Endothelial cell (in vitro differentiated cells): Measurements from ENCODE around the gene THUMPD1. TPM values are rescaled to one million over a fixed set of nuclear protein-coding genes. Genes with fewer than 3 reads are reported as not detected.

ENCODE experiments used
- DNase-seq: peaks from one replicate; pipeline ENCODE4 v3.0.0; 2021; ENCODE audit warnings: low spot score
- H3K27ac Mint-ChIP-seq: one replicate; pipeline ENCODE4 v1.8.0; 2021; ENCODE audit warnings: mixed read lengths, inconsistent platforms; ENCODE audit not compliant: unreplicated experiment
- H3K27me3 Mint-ChIP-seq: one replicate; pipeline ENCODE4 v1.8.0; 2021; ENCODE audit warnings: mild to moderate bottlenecking, moderate library complexity, mixed read lengths, inconsistent platforms; ENCODE audit not compliant: unreplicated experiment
- H3K36me3 Mint-ChIP-seq: one replicate; pipeline ENCODE4 v1.8.0; 2021; ENCODE audit warnings: mild to moderate bottlenecking, low read depth, mixed read lengths, inconsistent platforms; ENCODE audit not compliant: unreplicated experiment
- H3K4me1 Mint-ChIP-seq: one replicate; pipeline ENCODE4 v1.8.0; 2021; ENCODE audit warnings: mild to moderate bottlenecking, mixed read lengths, inconsistent platforms; ENCODE audit not compliant: unreplicated experiment
- H3K4me3 Mint-ChIP-seq: one replicate; pipeline ENCODE4 v1.8.0; 2021; ENCODE audit warnings: mild to moderate bottlenecking, mixed read lengths, inconsistent platforms; ENCODE audit not compliant: unreplicated experiment
- H3K9me3 Mint-ChIP-seq: one replicate; pipeline ENCODE4 v1.8.0; 2021; ENCODE audit warnings: mixed read lengths, inconsistent platforms; ENCODE audit not compliant: unreplicated experiment
- total RNA-seq: library from RNA; stranded (reverse); fragmentation: NEBNext Ultra II Directional; extraction: Animal tissue kit (Norgen Biotek cat#: 25700); gene quantifications from one replicate; pipeline ENCODE4 v1.2.1, GENCODE V29; 2021; ENCODE audit not compliant: unreplicated experiment
- TF ChIP-seq, protein P1 (sequence below): fragments of 200-600 bp; sonication (generic); IDR thresholded peaks from one replicate; pipeline ENCODE4 v1.5.0; 2021; ENCODE audit warnings: antibody characterized with exemption; ENCODE audit not compliant: unreplicated experiment

Gene THUMPD1
- total RNA-seq, 1 donor from 2014 or later, result 32.2 TPM

DNA sequence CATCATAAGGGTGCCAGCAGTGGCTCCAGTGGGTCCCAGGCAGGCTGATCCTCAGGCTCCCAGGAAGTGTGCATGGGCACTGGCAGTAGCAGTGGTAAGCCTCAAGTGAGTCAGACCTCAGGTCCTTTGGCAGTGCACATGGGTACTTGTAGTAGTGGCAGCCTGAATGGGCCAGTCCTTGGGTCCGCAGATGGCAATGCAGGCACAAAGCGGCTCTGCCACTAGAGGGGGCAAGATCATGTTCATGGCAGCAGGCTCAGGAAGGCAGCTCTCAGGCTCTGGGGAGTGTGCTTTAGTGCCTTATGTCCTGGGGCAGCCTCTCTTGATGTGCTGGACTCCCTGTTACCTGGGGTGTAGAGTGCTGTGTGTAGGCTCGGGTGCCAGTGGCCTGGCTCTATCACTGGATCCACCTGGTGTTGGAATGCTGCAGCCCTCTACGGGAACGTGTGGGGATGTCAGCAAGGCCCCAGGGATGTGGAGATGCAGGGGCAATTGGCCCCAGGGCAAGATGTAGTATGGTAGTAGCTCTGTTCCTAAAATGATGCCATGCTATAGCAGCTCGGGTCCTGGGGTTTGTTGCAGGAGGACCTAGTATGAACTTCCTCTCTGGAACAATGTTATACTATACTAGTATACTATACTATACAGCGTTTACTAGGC, 33.2 kb upstream of the THUMPD1 start:
- H3K27me3 Mint-ChIP-seq, result no peaks in the 10 kb centered on the region
- TF ChIP-seq, protein P1, sequence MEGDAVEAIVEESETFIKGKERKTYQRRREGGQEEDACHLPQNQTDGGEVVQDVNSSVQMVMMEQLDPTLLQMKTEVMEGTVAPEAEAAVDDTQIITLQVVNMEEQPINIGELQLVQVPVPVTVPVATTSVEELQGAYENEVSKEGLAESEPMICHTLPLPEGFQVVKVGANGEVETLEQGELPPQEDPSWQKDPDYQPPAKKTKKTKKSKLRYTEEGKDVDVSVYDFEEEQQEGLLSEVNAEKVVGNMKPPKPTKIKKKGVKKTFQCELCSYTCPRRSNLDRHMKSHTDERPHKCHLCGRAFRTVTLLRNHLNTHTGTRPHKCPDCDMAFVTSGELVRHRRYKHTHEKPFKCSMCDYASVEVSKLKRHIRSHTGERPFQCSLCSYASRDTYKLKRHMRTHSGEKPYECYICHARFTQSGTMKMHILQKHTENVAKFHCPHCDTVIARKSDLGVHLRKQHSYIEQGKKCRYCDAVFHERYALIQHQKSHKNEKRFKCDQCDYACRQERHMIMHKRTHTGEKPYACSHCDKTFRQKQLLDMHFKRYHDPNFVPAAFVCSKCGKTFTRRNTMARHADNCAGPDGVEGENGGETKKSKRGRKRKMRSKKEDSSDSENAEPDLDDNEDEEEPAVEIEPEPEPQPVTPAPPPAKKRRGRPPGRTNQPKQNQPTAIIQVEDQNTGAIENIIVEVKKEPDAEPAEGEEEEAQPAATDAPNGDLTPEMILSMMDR, result peak; percentile 79
- H3K27ac Mint-ChIP-seq, result no peak overlapping the region
- no peak overlapping the region for H3K4me3 Mint-ChIP-seq
- peak; percentile 87 for DNase-seq
- H3K4me1 Mint-ChIP-seq, result no peaks in the 10 kb centered on the region
- no peaks in the 10 kb centered on the region for H3K36me3 Mint-ChIP-seq
- H3K9me3 Mint-ChIP-seq, result no peaks in the 10 kb centered on the region

DNA sequence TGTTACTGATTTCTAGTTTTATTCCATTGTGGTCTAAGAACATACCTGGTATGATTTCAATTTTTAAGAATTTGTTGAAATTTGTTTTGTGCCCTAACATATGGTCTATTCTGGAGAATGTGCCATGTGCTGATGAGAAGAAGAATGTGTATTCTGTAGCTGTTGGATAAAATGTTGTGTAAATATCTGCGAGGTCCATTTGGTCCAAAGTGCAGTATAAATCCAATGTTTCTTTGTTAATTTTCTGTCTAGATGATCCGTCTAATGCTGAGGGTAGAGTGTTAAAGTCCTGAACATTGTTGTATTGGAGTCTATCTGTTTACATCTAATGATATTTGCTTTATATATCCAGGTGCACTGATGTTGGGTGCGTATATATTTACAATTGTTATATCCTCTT, 32.1 kb upstream of the THUMPD1 start:
- H3K27ac Mint-ChIP-seq, result no peak overlapping the region
- no peaks in the 10 kb centered on the region for H3K4me1 Mint-ChIP-seq
- no peaks in the 10 kb centered on the region for H3K36me3 Mint-ChIP-seq
- H3K27me3 Mint-ChIP-seq, result no peaks in the 10 kb centered on the region
- TF ChIP-seq, protein P1, result no peak
- H3K9me3 Mint-ChIP-seq, result no peaks in the 10 kb centered on the region
- H3K4me3 Mint-ChIP-seq, result no peak overlapping the region
- no peak for DNase-seq

DNA sequence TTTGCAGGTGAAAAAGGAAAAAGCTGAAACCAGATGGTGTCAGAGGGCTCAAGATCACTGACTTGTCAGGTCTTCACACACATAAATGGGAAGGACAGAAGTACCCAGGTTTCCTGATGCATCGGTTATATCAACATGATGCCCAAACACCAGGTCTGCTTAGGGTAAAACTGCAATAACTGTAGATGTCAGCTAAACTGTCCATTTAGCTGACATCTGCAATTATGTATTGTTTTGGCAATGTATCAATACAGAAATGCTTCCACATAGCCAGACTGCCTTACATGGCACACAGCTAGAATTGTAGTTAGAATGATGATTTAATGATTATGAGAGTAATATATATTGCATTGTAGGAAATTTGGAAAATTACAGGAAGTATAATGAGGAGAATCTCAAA, 27.2 kb upstream of the THUMPD1 start:
- TF ChIP-seq, protein P1, result no peak
- no peaks in the 10 kb centered on the region for H3K9me3 Mint-ChIP-seq
- H3K36me3 Mint-ChIP-seq, result no peaks in the 10 kb centered on the region
- no peak for DNase-seq
- no peak overlapping the region for H3K4me3 Mint-ChIP-seq
- H3K27ac Mint-ChIP-seq, result no peak overlapping the region
- H3K4me1 Mint-ChIP-seq, result no peaks in the 10 kb centered on the region
- H3K27me3 Mint-ChIP-seq, result no peaks in the 10 kb centered on the region

DNA sequence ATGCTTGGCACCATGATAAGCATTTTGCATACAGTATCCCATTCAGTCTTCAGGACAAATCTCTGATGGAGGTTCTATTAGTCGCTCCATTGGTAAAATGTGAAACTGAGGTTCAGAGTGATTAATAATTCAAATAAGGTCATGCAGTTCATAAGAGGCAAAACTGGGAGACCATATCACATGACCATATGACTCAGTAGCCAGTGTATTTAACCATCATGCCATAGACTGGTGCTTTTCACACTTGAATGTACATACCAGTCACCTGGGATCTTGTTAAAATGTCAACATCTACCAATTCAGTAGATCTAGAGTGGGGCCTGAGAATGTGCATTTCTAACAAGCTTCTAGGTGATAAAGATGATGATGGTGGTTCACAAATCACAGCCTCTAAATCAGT, 26.5 kb upstream of the THUMPD1 start:
- Mint-ChIP-seq H3K9me3 (no peaks in the 10 kb centered on the region), H3K4me3 (no peak overlapping the region), H3K4me1 (no peaks in the 10 kb centered on the region), H3K27me3 (no peaks in the 10 kb centered on the region), H3K27ac (no peak overlapping the region), H3K36me3 (no peaks in the 10 kb centered on the region)
- TF ChIP-seq, protein P1, result no peak
- DNase-seq, result no peak

DNA sequence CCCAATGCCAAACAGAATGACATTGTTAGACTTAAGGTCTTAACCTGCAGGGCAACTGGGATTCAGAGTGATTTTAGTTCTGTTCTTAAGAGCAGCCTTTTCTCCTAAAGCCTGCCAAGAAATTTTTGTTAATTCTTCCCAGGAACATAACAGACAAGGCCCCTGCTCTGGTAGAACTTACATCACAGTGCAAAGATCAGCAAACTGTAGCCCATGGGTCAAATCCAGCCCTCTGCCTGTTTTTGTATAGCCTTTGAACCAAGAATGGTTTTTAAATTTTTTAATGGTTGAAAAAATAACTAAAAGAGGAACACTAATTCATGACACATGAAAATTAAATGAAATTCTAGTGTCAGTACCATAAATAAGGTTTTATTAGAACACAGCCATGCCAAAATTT, 26.0 kb upstream of the THUMPD1 start:
- Mint-ChIP-seq H3K4me3 (no peak overlapping the region), H3K9me3 (no peaks in the 10 kb centered on the region), H3K4me1 (no peaks in the 10 kb centered on the region), H3K36me3 (no peaks in the 10 kb centered on the region), H3K27ac (no peak overlapping the region), H3K27me3 (no peaks in the 10 kb centered on the region)
- TF ChIP-seq, protein P1, result no peak
- DNase-seq, result no peak
